Mesendoderm (in vitro differentiated cells): Measurements from ENCODE around the gene PKP4.
"Not testable (repeated sequence)": the region's sequence is repeated elsewhere in the genome, so short reads cannot be mapped to it uniquely, and the experiment has no call there.

ENCODE experiments used
- DNase-seq: peaks from one replicate; pipeline ENCODE4 v3.0.0; 2013
- H2AK5ac ChIP-seq: 2 replicates; pipeline ENCODE4 v1.6.1; 2013; ENCODE audit warnings: low read length, inconsistent platforms
- H2BK120ac ChIP-seq: 2 replicates; pipeline ENCODE4 v1.6.1; 2013; ENCODE audit warnings: low read depth, mild to moderate bottlenecking, low read length, moderate library complexity, mixed read lengths
- H2BK15ac ChIP-seq: replicated peaks from 2 replicates; pipeline ENCODE4 v1.6.1; 2013; ENCODE audit warnings: low read depth, mild to moderate bottlenecking, moderate library complexity
- H2BK5ac ChIP-seq: 2 replicates; pipeline ENCODE4 v1.6.1; 2013; ENCODE audit warnings: low read length, inconsistent platforms
- H3K18ac ChIP-seq: 2 replicates; pipeline ENCODE4 v1.6.1; 2013; ENCODE audit warnings: mild to moderate bottlenecking, low read length, mixed read lengths
- H3K23ac ChIP-seq: one replicate; pipeline ENCODE4 v1.6.1; 2013; ENCODE audit warnings: low read length
- H3K27ac ChIP-seq: 2 replicates; pipeline ENCODE4 v1.5.1; 2013; ENCODE audit warnings: low read depth, mild to moderate bottlenecking, inconsistent platforms, low read length, moderate library complexity
- H3K27me3 ChIP-seq: 2 replicates; pipeline ENCODE4 v1.6.1; 2013; ENCODE audit warnings: low read length, control low read depth, mild to moderate bottlenecking, inconsistent platforms; ENCODE audit not compliant: insufficient read depth, poor library complexity
- H3K36me3 ChIP-seq: 2 replicates; pipeline ENCODE4 v1.6.1; 2013; ENCODE audit warnings: low read length, inconsistent platforms; ENCODE audit not compliant: control insufficient read depth, insufficient read depth
- H3K4ac ChIP-seq: one replicate; pipeline ENCODE4 v1.6.1; 2013; ENCODE audit warnings: low read depth, mild to moderate bottlenecking, low read length, moderate library complexity
- H3K4me1 ChIP-seq: 2 replicates; pipeline ENCODE4 v1.6.1; 2013; ENCODE audit warnings: low read depth, low read length, inconsistent platforms; ENCODE audit not compliant: control insufficient read depth
- H3K4me2 ChIP-seq: 2 replicates; pipeline ENCODE4 v1.6.1; 2013; ENCODE audit warnings: low read length
- H3K4me3 ChIP-seq: 2 replicates; pipeline ENCODE4 v1.5.1; 2013; ENCODE audit warnings: mild to moderate bottlenecking, low read length
- H3K56ac ChIP-seq: one replicate; pipeline ENCODE4 v1.6.1; 2013; ENCODE audit warnings: low read length
- H3K79me1 ChIP-seq: 2 replicates; pipeline ENCODE4 v1.6.1; 2013; ENCODE audit warnings: low read length, inconsistent platforms
- H3K79me2 ChIP-seq: 2 replicates; pipeline ENCODE4 v1.6.1; 2013; ENCODE audit warnings: mild to moderate bottlenecking, low read length; ENCODE audit not compliant: control insufficient read depth, insufficient read depth
- H3K9ac ChIP-seq: 2 replicates; pipeline ENCODE4 v1.6.1; 2013; ENCODE audit warnings: low read length, inconsistent platforms
- H4K5ac ChIP-seq: one replicate; pipeline ENCODE4 v1.6.1; 2013; ENCODE audit warnings: low read length
- H4K8ac ChIP-seq: one replicate; pipeline ENCODE4 v1.6.1; 2013; ENCODE audit warnings: low read depth, mild to moderate bottlenecking, control low read depth, low read length, moderate library complexity
- WGBS: extraction: QIAGEN DNeasy Blood & Tissue Kit; methylation state at CpG from one replicate; pipeline ENCODE4 v1.1.7; 2013; ENCODE audit warnings: low lambda C conversion rate, missing lambda C conversion rate; ENCODE audit not compliant: insufficient coverage; ENCODE audit errors: extremely low coverage; 5-methylcytosine and 5-hydroxymethylcytosine counted together

The PKP4 gene

GRCh38 chr2:158473719-158474392 is 17.1 kb downstream of the PKP4 start:
- Histone ChIP-seq H2BK5ac (no peak overlapping the region), H2BK120ac (no peak overlapping the region), H3K18ac (no peak overlapping the region), H3K4me2 (no peak overlapping the region), H3K27ac (no peak overlapping the region), H3K23ac (no peak overlapping the region), H3K79me2 (peaks cover 4% of the 10 kb centered on the region), H3K4me1 (no peaks in the 10 kb centered on the region), H3K4ac (no peak overlapping the region), H3K79me1 (peaks cover 6% of the 10 kb centered on the region), H3K4me3 (no peak overlapping the region), H3K56ac (no peak overlapping the region), H2BK15ac (no peak overlapping the region), H4K5ac (no peak overlapping the region), H4K8ac (no peak overlapping the region), H3K9ac (no peak overlapping the region), H3K36me3 (no peaks in the 10 kb centered on the region), H3K27me3 (no peaks in the 10 kb centered on the region), H2AK5ac (no peak overlapping the region)
- DNase-seq: peak; percentile 74
- WGBS: no CpG with 5 or more reads among the region's 8 CpGs

- not testable (repeated sequence) for H2BK5ac ChIP-seq, H3K4me2 ChIP-seq, H2BK120ac ChIP-seq, H2BK15ac ChIP-seq, H3K4ac ChIP-seq, DNase-seq, H3K79me1 ChIP-seq, H4K8ac ChIP-seq, H3K79me2 ChIP-seq, H3K4me1 ChIP-seq, H3K9ac ChIP-seq, H3K23ac ChIP-seq, H3K27me3 ChIP-seq, H3K27ac ChIP-seq, H3K18ac ChIP-seq, H3K36me3 ChIP-seq, H3K4me3 ChIP-seq, H4K5ac ChIP-seq, H3K56ac ChIP-seq, H2AK5ac ChIP-seq
- WGBS: no CpG with 5 or more reads among the region's 3 CpGs
These were observed 17.8 kb downstream of the PKP4 start for GRCh38 chr2:158474526-158475011.

- Histone ChIP-seq H3K36me3 (no peaks in the 10 kb centered on the region), H3K4me1 (no peaks in the 10 kb centered on the region), H2AK5ac (no peak overlapping the region), H3K18ac (no peak overlapping the region), H2BK15ac (no peak overlapping the region), H3K27me3 (no peaks in the 10 kb centered on the region), H2BK120ac (no peak overlapping the region), H3K4me2 (no peak overlapping the region), H3K56ac (no peak overlapping the region), H3K23ac (no peak overlapping the region), H3K4ac (no peak overlapping the region), H3K79me2 (peaks cover 6% of the 10 kb centered on the region), H3K79me1 (peaks cover 7% of the 10 kb centered on the region), H3K27ac (no peak overlapping the region), H4K8ac (no peak overlapping the region), H3K9ac (no peak overlapping the region), H2BK5ac (no peak overlapping the region), H4K5ac (no peak overlapping the region), H3K4me3 (no peak overlapping the region)
- peak; percentile 34 for DNase-seq
- WGBS: no CpG with 5 or more reads among the region's 3 CpGs
These were observed 20.4 kb downstream of the PKP4 start for GRCh38 chr2:158477202-158477601.

GRCh38 chr2:158478237-158478636 is 21.5 kb downstream of the PKP4 start:
- Histone ChIP-seq H3K36me3 (no peaks in the 10 kb centered on the region), H3K18ac (no peak overlapping the region), H4K8ac (no peak overlapping the region), H2BK5ac (no peak overlapping the region), H3K4me3 (no peak overlapping the region), H3K4ac (no peak overlapping the region), H3K27ac (no peak overlapping the region), H3K4me2 (no peak overlapping the region), H4K5ac (no peak overlapping the region), H3K27me3 (no peaks in the 10 kb centered on the region), H3K79me1 (peaks cover 7% of the 10 kb centered on the region), H3K23ac (no peak overlapping the region), H3K4me1 (no peaks in the 10 kb centered on the region), H3K9ac (no peak overlapping the region), H3K79me2 (peaks cover 8% of the 10 kb centered on the region), H3K56ac (no peak overlapping the region), H2BK120ac (no peak overlapping the region), H2BK15ac (no peak overlapping the region), H2AK5ac (no peak overlapping the region)
- no peak for DNase-seq
- no CpG with 5 or more reads among the region's 6 CpGs for WGBS

- no peak overlapping the region for H3K56ac ChIP-seq
- no peak overlapping the region for H3K23ac ChIP-seq
- H3K18ac ChIP-seq: no peak overlapping the region
- no peaks in the 10 kb centered on the region for H3K36me3 ChIP-seq
- H2BK15ac ChIP-seq: no peak overlapping the region
- no peak overlapping the region for H3K9ac ChIP-seq
- no peak overlapping the region for H3K4ac ChIP-seq
- H2BK5ac ChIP-seq: no peak overlapping the region
- H3K4me3 ChIP-seq: no peak overlapping the region
- H4K5ac ChIP-seq: no peak overlapping the region
- no peaks in the 10 kb centered on the region for H3K4me1 ChIP-seq
- no peak for DNase-seq
- no peak overlapping the region for H2BK120ac ChIP-seq
- H3K27me3 ChIP-seq: no peaks in the 10 kb centered on the region
- peaks cover 8% of the 10 kb centered on the region for H3K79me2 ChIP-seq
- H2AK5ac ChIP-seq: no peak overlapping the region
- no peak overlapping the region for H4K8ac ChIP-seq
- H3K79me1 ChIP-seq: peaks cover 7% of the 10 kb centered on the region
- no CpG with 5 or more reads among the region's 1 CpG for WGBS
- H3K27ac ChIP-seq: no peak overlapping the region
- no peak overlapping the region for H3K4me2 ChIP-seq
These were observed 22.1 kb downstream of the PKP4 start for GRCh38 chr2:158478816-158479215.

- no peak overlapping the region for H2BK120ac ChIP-seq
- H2AK5ac ChIP-seq: no peak overlapping the region
- no peak overlapping the region for H3K56ac ChIP-seq
- H3K79me1 ChIP-seq: peaks cover 7% of the 10 kb centered on the region
- no peaks in the 10 kb centered on the region for H3K27me3 ChIP-seq
- H3K23ac ChIP-seq: no peak overlapping the region
- no peak overlapping the region for H4K5ac ChIP-seq
- H3K9ac ChIP-seq: no peak overlapping the region
- no peak overlapping the region for H3K4ac ChIP-seq
- no peaks in the 10 kb centered on the region for H3K4me1 ChIP-seq
- no peak overlapping the region for H4K8ac ChIP-seq
- no peak overlapping the region for H2BK15ac ChIP-seq
- no peak overlapping the region for H3K18ac ChIP-seq
- H3K79me2 ChIP-seq: peaks cover 21% of the 10 kb centered on the region
- no peak overlapping the region for H3K4me3 ChIP-seq
- H2BK5ac ChIP-seq: no peak overlapping the region
- H3K4me2 ChIP-seq: no peak overlapping the region
- no CpG with 5 or more reads among the region's 1 CpG for WGBS
- DNase-seq: no peak
- H3K36me3 ChIP-seq: no peaks in the 10 kb centered on the region
- no peak overlapping the region for H3K27ac ChIP-seq
These were observed 24.4 kb downstream of the PKP4 start for GRCh38 chr2:158481116-158481515.
